Measurements from ENCODE around the gene C1QTNF8. TPM values are rescaled to one million over a fixed set of nuclear protein-coding genes. Genes with fewer than 3 reads are reported as not detected.

Gene C1QTNF8
- total and polyA plus RNA-seq, 7 experiments from 2014 or later = not detected

DNA sequence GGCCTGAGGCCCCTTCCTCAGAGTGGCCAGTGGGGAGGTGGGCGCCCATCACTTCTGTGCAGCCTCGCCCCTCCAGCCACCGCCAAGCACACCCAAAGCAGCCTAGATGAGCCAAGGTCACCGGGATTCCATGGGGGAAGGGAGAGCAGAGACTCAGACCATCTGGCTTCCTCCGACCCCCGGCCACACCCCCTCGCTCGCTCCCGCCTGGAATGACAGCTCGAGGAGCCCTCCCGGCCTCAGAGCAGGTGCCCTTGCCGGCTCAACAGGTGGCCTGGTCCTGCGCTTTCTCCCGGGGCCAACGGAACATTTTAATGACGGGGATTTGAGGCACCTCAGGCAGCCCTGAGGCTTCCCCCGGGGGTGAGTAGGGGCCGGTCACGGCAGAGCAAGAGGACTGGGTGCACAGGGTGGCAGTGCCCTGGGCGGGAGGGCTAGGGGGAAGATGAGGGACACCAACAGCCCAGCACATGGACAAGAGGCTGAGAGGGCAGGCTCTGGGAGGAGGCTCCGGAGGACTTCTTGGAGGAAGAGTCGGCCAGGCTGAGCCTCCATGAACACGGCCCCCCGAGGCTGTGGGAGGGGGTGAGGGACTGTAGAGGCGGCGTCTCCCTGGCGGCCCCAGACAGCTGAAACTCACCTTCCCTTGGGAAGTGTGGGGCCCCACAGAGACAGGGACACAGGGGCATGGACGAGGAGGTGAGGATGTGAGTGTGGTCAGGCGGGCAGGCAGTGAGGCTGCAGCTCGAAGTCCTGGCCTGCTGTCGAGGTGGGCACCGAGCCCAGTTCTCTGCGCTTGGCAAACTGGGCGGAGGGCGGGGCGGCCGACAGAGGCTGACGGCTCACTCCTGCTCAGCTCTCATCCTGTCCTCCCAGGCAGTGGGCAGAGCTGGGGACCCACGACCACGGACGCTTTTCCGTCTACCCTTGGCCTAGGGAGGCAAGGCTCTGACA is 12.5 kb upstream of the C1QTNF8 start:
- DNase-seq (no peak), ATAC-seq (no peak)
- H3K36me3 Mint-ChIP-seq = no peaks in the 10 kb centered on the region
- Histone ChIP-seq H3K9me3 (ENCODE audit: control insufficient read depth in 2 of 3, low read length in 3 of 3) (no peaks in the 10 kb centered on the region), H3K4me3 (ENCODE audit: low read length) (no peak overlapping the region), H3K4me1 (ENCODE audit: control insufficient read depth in 2 of 2, insufficient read depth in 2 of 2, low read length in 2 of 2) (no peaks in the 10 kb centered on the region), H3K27ac (ENCODE audit: low read depth, low read length) (no peak overlapping the region), H3K27me3 (ENCODE audit: control insufficient read depth in 2 of 2, insufficient read depth in 2 of 2, low read length in 2 of 2) (no peaks in the 10 kb centered on the region), H3K36me3 (ENCODE audit: control insufficient read depth in 2 of 3, insufficient read depth in 3 of 3, low read length in 3 of 3) (no peaks in the 10 kb centered on the region)
- POLR2A ChIA-PET = no interaction called here
- CTCF ChIA-PET = no interaction called here
- intact Hi-C loops (cut with micrococcal nuclease) = no loop called here
- no peak overlapping the region for H3K4me3 Mint-ChIP-seq
- peaks cover 0 to 2% (median 0%) of the 10 kb centered on the region in 11 donors for H3K9me3 Mint-ChIP-seq
- peaks cover 0 to 11% (median 0%) of the 10 kb centered on the region in 5 donors for H3K27me3 Mint-ChIP-seq
- H3K27ac Mint-ChIP-seq = no peak overlapping the region
- H3K4me1 Mint-ChIP-seq = no peaks in the 10 kb centered on the region

DNA sequence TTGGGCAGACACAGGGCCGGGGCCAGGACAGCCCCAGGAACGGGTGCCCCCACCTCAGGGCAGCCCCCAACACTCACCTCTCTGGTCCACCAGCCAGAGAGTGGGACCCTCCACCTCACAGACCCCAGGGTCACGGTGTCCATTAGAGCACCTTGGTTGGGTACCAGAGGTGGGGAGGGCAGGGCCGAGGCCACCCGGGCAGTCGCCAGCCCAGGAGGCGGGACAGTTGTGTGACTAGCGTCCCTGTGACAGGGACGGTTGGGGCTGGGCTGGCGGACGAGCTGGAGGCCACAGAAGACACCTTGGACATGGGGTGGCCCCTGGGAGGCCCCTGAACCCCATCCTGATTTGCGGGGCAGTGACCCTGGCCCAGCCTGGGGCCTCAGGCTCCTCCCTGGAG is 11.7 kb upstream of the C1QTNF8 start:
- Histone ChIP-seq H3K27me3 (ENCODE audit: control insufficient read depth in 2 of 2, insufficient read depth in 2 of 2, low read length in 2 of 2) (no peaks in the 10 kb centered on the region), H3K4me3 (ENCODE audit: low read length) (no peak overlapping the region), H3K9me3 (ENCODE audit: control insufficient read depth in 2 of 3, low read length in 3 of 3) (no peaks in the 10 kb centered on the region), H3K27ac (ENCODE audit: low read depth, low read length) (no peak overlapping the region), H3K4me1 (ENCODE audit: control insufficient read depth in 2 of 2, insufficient read depth in 2 of 2, low read length in 2 of 2) (no peaks in the 10 kb centered on the region), H3K36me3 (ENCODE audit: control insufficient read depth in 2 of 3, insufficient read depth in 3 of 3, low read length in 3 of 3) (no peaks in the 10 kb centered on the region)
- no peaks in the 10 kb centered on the region for H3K4me1 Mint-ChIP-seq
- intact Hi-C loops (cut with micrococcal nuclease) = no loop called here
- ATAC-seq = no peak
- POLR2A ChIA-PET = no interaction called here
- H3K9me3 Mint-ChIP-seq = peaks cover 0 to 2% (median 0%) of the 10 kb centered on the region in 11 donors
- no peak overlapping the region for H3K27ac Mint-ChIP-seq
- H3K36me3 Mint-ChIP-seq = no peaks in the 10 kb centered on the region
- peaks cover 0 to 11% (median 0%) of the 10 kb centered on the region in 5 donors for H3K27me3 Mint-ChIP-seq
- H3K4me3 Mint-ChIP-seq = no peak overlapping the region
- DNase-seq = no peak
- CTCF ChIA-PET = no interaction called here

- no peak overlapping the region for H3K27ac Mint-ChIP-seq
- intact Hi-C loops (cut with micrococcal nuclease) = no loop called here
- H3K4me1 ChIP-seq (ENCODE audit: control insufficient read depth in 2 of 2, insufficient read depth in 2 of 2, low read length in 2 of 2) = no peaks in the 10 kb centered on the region
- ChIA-PET CTCF (no interaction called here), POLR2A (no interaction called here)
- no peak overlapping the region for H3K27ac ChIP-seq (ENCODE audit: low read depth, low read length)
- no peak overlapping the region for H3K4me3 Mint-ChIP-seq
- H3K4me3 ChIP-seq (ENCODE audit: low read length) = no peak overlapping the region
- no peak for ATAC-seq
- no peak for DNase-seq
- no peaks in the 10 kb centered on the region for H3K4me1 Mint-ChIP-seq
- H3K27me3 Mint-ChIP-seq = peaks cover 0 to 11% (median 0%) of the 10 kb centered on the region in 5 donors
- H3K9me3 ChIP-seq (ENCODE audit: control insufficient read depth in 2 of 3, low read length in 3 of 3) = no peaks in the 10 kb centered on the region
- H3K36me3 ChIP-seq (ENCODE audit: control insufficient read depth in 2 of 3, insufficient read depth in 3 of 3, low read length in 3 of 3) = no peaks in the 10 kb centered on the region
- H3K27me3 ChIP-seq (ENCODE audit: control insufficient read depth in 2 of 2, insufficient read depth in 2 of 2, low read length in 2 of 2) = no peaks in the 10 kb centered on the region
- H3K36me3 Mint-ChIP-seq = no peaks in the 10 kb centered on the region
- H3K9me3 Mint-ChIP-seq = no peaks in the 10 kb centered on the region
Observed at GRCh38 chr16:1107141-1107540, 11.1 kb upstream of the C1QTNF8 start.

GRCh38 chr16:1106659-1107058 is 10.6 kb upstream of the C1QTNF8 start:
- peaks cover 0 to 11% (median 0%) of the 10 kb centered on the region in 5 donors for H3K27me3 Mint-ChIP-seq
- POLR2A ChIA-PET = no interaction called here
- H3K36me3 Mint-ChIP-seq = no peaks in the 10 kb centered on the region
- no peak overlapping the region for H3K4me3 Mint-ChIP-seq
- CTCF ChIA-PET = no interaction called here
- Histone ChIP-seq H3K27ac (ENCODE audit: low read depth, low read length) (no peak overlapping the region), H3K4me3 (ENCODE audit: low read length) (no peak overlapping the region), H3K36me3 (ENCODE audit: control insufficient read depth in 2 of 3, insufficient read depth in 3 of 3, low read length in 3 of 3) (no peaks in the 10 kb centered on the region), H3K4me1 (ENCODE audit: control insufficient read depth in 2 of 2, insufficient read depth in 2 of 2, low read length in 2 of 2) (no peaks in the 10 kb centered on the region), H3K27me3 (ENCODE audit: control insufficient read depth in 2 of 2, insufficient read depth in 2 of 2, low read length in 2 of 2) (no peaks in the 10 kb centered on the region), H3K9me3 (ENCODE audit: control insufficient read depth in 2 of 3, low read length in 3 of 3) (no peaks in the 10 kb centered on the region)
- H3K27ac Mint-ChIP-seq = no peak overlapping the region
- H3K4me1 Mint-ChIP-seq = no peaks in the 10 kb centered on the region
- intact Hi-C loops (cut with micrococcal nuclease) = no loop called here
- no peak for DNase-seq
- H3K9me3 Mint-ChIP-seq = no peaks in the 10 kb centered on the region
- ATAC-seq = no peak

- Mint-ChIP-seq H3K4me3 (no peak overlapping the region), H3K36me3 (no peaks in the 10 kb centered on the region), H3K4me1 (no peaks in the 10 kb centered on the region), H3K27ac (no peak overlapping the region), H3K9me3 (no peaks in the 10 kb centered on the region), H3K27me3 (peaks cover 0 to 11% (median 0%) of the 10 kb centered on the region in 5 donors)
- intact Hi-C loops (cut with micrococcal nuclease) = no loop called here
- H3K4me3 ChIP-seq (ENCODE audit: low read length) = no peak overlapping the region
- CTCF ChIA-PET = no interaction called here
- DNase-seq (peak in 6 of 9 donors; percentile 31 to 44 (median 40)), ATAC-seq (peak; percentile 55)
- H3K27ac ChIP-seq (ENCODE audit: low read depth, low read length) = no peak overlapping the region
- no peaks in the 10 kb centered on the region for H3K36me3 ChIP-seq (ENCODE audit: control insufficient read depth in 2 of 3, insufficient read depth in 3 of 3, low read length in 3 of 3)
- H3K27me3 ChIP-seq (ENCODE audit: control insufficient read depth in 2 of 2, insufficient read depth in 2 of 2, low read length in 2 of 2) = no peaks in the 10 kb centered on the region
- no peaks in the 10 kb centered on the region for H3K4me1 ChIP-seq (ENCODE audit: control insufficient read depth in 2 of 2, insufficient read depth in 2 of 2, low read length in 2 of 2)
- no peaks in the 10 kb centered on the region for H3K9me3 ChIP-seq (ENCODE audit: control insufficient read depth in 2 of 3, low read length in 3 of 3)
- POLR2A ChIA-PET = no interaction called here
Observed at GRCh38 chr16:1105888-1106620, 10.0 kb upstream of the C1QTNF8 start.

DNA sequence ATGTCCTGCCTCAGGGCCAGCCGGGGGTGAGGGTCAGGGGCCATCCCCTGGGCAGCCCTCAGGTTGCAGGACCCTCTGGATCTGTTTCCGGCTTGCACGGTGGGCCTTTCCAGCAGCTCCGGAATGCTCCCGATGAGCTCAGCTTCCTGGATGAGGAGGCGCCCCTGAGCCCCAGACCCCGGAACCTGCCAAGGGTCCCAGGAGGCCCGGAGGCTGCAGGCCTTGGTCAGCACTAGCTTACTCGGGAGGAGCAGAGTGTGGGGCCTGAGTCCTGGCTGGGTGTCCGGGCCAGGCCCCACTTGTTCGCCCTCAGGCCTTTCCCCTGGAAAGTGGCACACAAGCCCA is 7.6 kb upstream of the C1QTNF8 start:
- H3K27ac ChIP-seq (ENCODE audit: low read depth, low read length) = no peak overlapping the region
- no peaks in the 10 kb centered on the region for H3K4me1 ChIP-seq (ENCODE audit: control insufficient read depth in 2 of 2, insufficient read depth in 2 of 2, low read length in 2 of 2)
- DNase-seq = no peak
- no peaks in the 10 kb centered on the region for H3K9me3 Mint-ChIP-seq
- H3K4me1 Mint-ChIP-seq = no peaks in the 10 kb centered on the region
- no peak for ATAC-seq
- ChIA-PET CTCF (interaction anchor here (0.7 kb wide), 1 partner anchor 295 kb away, joined by 4 read pairs; no protein-coding TSS in a partner anchor), POLR2A (no interaction called here)
- H3K36me3 ChIP-seq (ENCODE audit: control insufficient read depth in 2 of 3, insufficient read depth in 3 of 3, low read length in 3 of 3) = no peaks in the 10 kb centered on the region
- H3K27me3 ChIP-seq (ENCODE audit: control insufficient read depth in 2 of 2, insufficient read depth in 2 of 2, low read length in 2 of 2) = no peaks in the 10 kb centered on the region
- H3K27ac Mint-ChIP-seq = no peak overlapping the region
- H3K9me3 ChIP-seq (ENCODE audit: control insufficient read depth in 2 of 3, low read length in 3 of 3) = no peaks in the 10 kb centered on the region
- H3K4me3 ChIP-seq (ENCODE audit: low read length) = no peak overlapping the region
- H3K36me3 Mint-ChIP-seq = no peaks in the 10 kb centered on the region
- H3K4me3 Mint-ChIP-seq = no peak overlapping the region
- intact Hi-C loops (cut with micrococcal nuclease) = loop anchor here (1.0 to 2.0 kb wide), 3 partner anchors 107 to 393 kb away; no protein-coding TSS in a partner anchor
- peaks cover 0 to 11% (median 4%) of the 10 kb centered on the region in 5 donors for H3K27me3 Mint-ChIP-seq
